HepG2 (cell line): ENCODE results near the gene CPNE1. TPM values are rescaled to one million over a fixed set of nuclear protein-coding genes. Genes with fewer than 3 reads are reported as not detected.

ENCODE experiments used
- BRD4 ChIP-seq: sonication (generic); formaldehyde crosslinking; IDR thresholded peaks from 2 replicates; pipeline ENCODE4 v1.4.0; 2020; ENCODE audit warnings: missing genetic modification reagents
- ELF4 ChIP-seq: sonication (generic); formaldehyde crosslinking; IDR thresholded peaks from 2 replicates; pipeline ENCODE4 v1.5.0; 2020; ENCODE audit warnings: missing genetic modification reagents, mild to moderate bottlenecking, moderate library complexity, borderline replicate concordance
- EZH2 ChIP-seq: conservative IDR thresholded peaks from 2 replicates; pipeline ENCODE4 v1.6.1; 2012; ENCODE audit warnings: mild to moderate bottlenecking, low read depth, low read length, moderate library complexity
- FLYWCH1 ChIP-seq: sonication (generic); formaldehyde crosslinking; IDR thresholded peaks from 2 replicates; pipeline ENCODE4 v1.8.1; 2023; ENCODE audit warnings: mild to moderate bottlenecking, missing genetic modification reagents
- FOXM1 ChIP-seq: sonication (generic); formaldehyde crosslinking; IDR thresholded peaks from 2 replicates; pipeline ENCODE4 v1.5.0; 2020; ENCODE audit warnings: missing genetic modification reagents
- GMEB1 ChIP-seq: sonication (generic); formaldehyde crosslinking; IDR thresholded peaks from 2 replicates; pipeline ENCODE4 v1.5.1; 2020; ENCODE audit warnings: missing genetic modification reagents, mild to moderate bottlenecking, borderline replicate concordance
- HBP1 ChIP-seq: IDR thresholded peaks from 2 replicates; pipeline ENCODE4 v1.6.1; 2016; ENCODE audit warnings: low read depth, control low read depth
- HNRNPK ChIP-seq: fragments of 200-400 bp; formaldehyde crosslinking; IDR thresholded peaks from 2 replicates; pipeline ENCODE4 v1.6.1; 2018; ENCODE audit warnings: low read length, low read depth, moderate library complexity, mild to moderate bottlenecking; ENCODE audit not compliant: poor library complexity, severe bottlenecking
- JUN ChIP-seq: sonication (generic); formaldehyde crosslinking; IDR thresholded peaks from 2 replicates; pipeline ENCODE4 v1.4.0; 2020; ENCODE audit warnings: mild to moderate bottlenecking, missing genetic modification reagents
- KAT2B ChIP-seq: fragments of 150-350 bp; IDR thresholded peaks from 2 replicates; pipeline ENCODE4 v1.6.1; 2014; ENCODE audit warnings: low read depth, low read length, borderline replicate concordance
- LRRFIP1 ChIP-seq: sonication (generic); formaldehyde crosslinking; conservative IDR thresholded peaks from 2 replicates; pipeline ENCODE4 v1.4.0; 2020; ENCODE audit warnings: missing genetic modification reagents
- MEIS1 ChIP-seq: sonication (generic); formaldehyde crosslinking; IDR thresholded peaks from 2 replicates; pipeline ENCODE4 v1.9.0; 2021; ENCODE audit warnings: mild to moderate bottlenecking, missing genetic modification reagents, moderate library complexity, borderline replicate concordance
- NFE2L2 ChIP-seq: fragments of 150-350 bp; IDR thresholded peaks from 2 replicates; pipeline ENCODE4 v1.6.1; 2014; ENCODE audit warnings: low read length
- PHB2 ChIP-seq: fragments of 450-650 bp; IDR thresholded peaks from 2 replicates; pipeline ENCODE4 v1.6.1; 2018; ENCODE audit not compliant: partially characterized antibody
- PRPF4 ChIP-seq: fragments of 200-400 bp; formaldehyde crosslinking; IDR thresholded peaks from 2 replicates; pipeline ENCODE4 v1.6.1; 2016; ENCODE audit warnings: low read length, low read depth; ENCODE audit not compliant: poor library complexity, severe bottlenecking
- RELA ChIP-seq: sonication (generic); formaldehyde crosslinking; IDR thresholded peaks from 2 replicates; pipeline ENCODE4 v1.4.0; 2020; ENCODE audit warnings: missing genetic modification reagents
- RFXAP ChIP-seq: sonication (generic); formaldehyde crosslinking; IDR thresholded peaks from 2 replicates; pipeline ENCODE4 v1.4.0; 2020; ENCODE audit warnings: missing genetic modification reagents, borderline replicate concordance
- SNAPC2 ChIP-seq: sonication (generic); formaldehyde crosslinking; IDR thresholded peaks from 2 replicates; pipeline ENCODE4 v1.8.1; 2022; ENCODE audit warnings: mild to moderate bottlenecking, missing genetic modification reagents
- SP4 ChIP-seq: sonication (generic); formaldehyde crosslinking; IDR thresholded peaks from 2 replicates; pipeline ENCODE4 v1.8.1; 2023; ENCODE audit warnings: mild to moderate bottlenecking, missing genetic modification reagents
- SP5 ChIP-seq: IDR thresholded peaks from 2 replicates; pipeline ENCODE4 v1.6.1; 2016; ENCODE audit warnings: low read depth, borderline replicate concordance
- YEATS4 ChIP-seq: sonication (generic); formaldehyde crosslinking; IDR thresholded peaks from 2 replicates; pipeline ENCODE4 v1.4.0; 2020; ENCODE audit warnings: missing genetic modification reagents, borderline replicate concordance
- ZBTB20 ChIP-seq: sonication (generic); formaldehyde crosslinking; IDR thresholded peaks from 2 replicates; pipeline ENCODE4 v1.8.1; 2023; ENCODE audit warnings: missing genetic modification reagents, low read depth, mild to moderate bottlenecking, borderline replicate concordance
- ZFAT ChIP-seq: sonication (generic); formaldehyde crosslinking; conservative IDR thresholded peaks from 2 replicates; pipeline ENCODE4 v1.8.1; 2023; ENCODE audit warnings: missing genetic modification reagents, inconsistent platforms
- ZNF33B ChIP-seq: sonication (generic); formaldehyde crosslinking; IDR thresholded peaks from 2 replicates; pipeline ENCODE4 v1.5.1; 2020; ENCODE audit warnings: mild to moderate bottlenecking, missing genetic modification reagents
- ZNF556 ChIP-seq: sonication (generic); formaldehyde crosslinking; IDR thresholded peaks from 2 replicates; pipeline ENCODE4 v1.4.0; 2020; ENCODE audit warnings: mild to moderate bottlenecking, missing genetic modification reagents, borderline replicate concordance
- polyA plus RNA-seq, 8 experiments: library from polyadenylated mRNA; depleted of rRNA in 3 of 8; stranded (reverse) in 7 of 8; unstranded in 1 of 8; fragments of >200 nt; fragmentation: Illumina TruSeq in 4 of 8; extraction: Trizol in 4 of 8; gene quantifications; 2 replicates each; pipeline versions ENCODE4 v1.2.1 to v1.2.3, GENCODE V29; 2011 to 2016; ENCODE audit warnings: low read depth in 4 of 8, missing spikeins in 1 of 8, mixed read lengths in 1 of 8; ENCODE audit not compliant: insufficient read depth in 1 of 8
- total RNA-seq, 5 experiments: library from RNA; depleted of rRNA; stranded (reverse); fragments of >200 nt; fragmentation: Illumina TruSeq; extraction: Trizol; gene quantifications; 2 replicates each; pipeline ENCODE4 v1.2.3, GENCODE V29; 2016; ENCODE audit warnings: low read depth in 1 of 5

CPNE1 gene
- total and polyA plus RNA-seq, 2 of the 13 experiments (the other 11 are each of a cell fraction or from before 2014, with no cell fraction given) = 408 to 431 TPM

GRCh38 chr20:35619196-35620095 is 45.3 kb downstream of the CPNE1 start (continued):
- peak; percentile 60; the same call in 1 of the 2 replicates for TF ChIP-seq GMEB1 (CRISPR knock-in tag)
- TF ChIP-seq KAT2B = 0 out of 2 replicates have a peak, but pooled peaks have one; percentile 20
- TF ChIP-seq EZH2 = no peak
- no peak for TF ChIP-seq FOXM1
- no peak for TF ChIP-seq NFE2L2
- no peak for TF ChIP-seq FLYWCH1 (CRISPR knock-in tag)
- TF ChIP-seq ELF4 (CRISPR knock-in tag) = no peak
- TF ChIP-seq SP5 (CRISPR knock-in tag) = peak; percentile 98
- TF ChIP-seq SNAPC2 (CRISPR knock-in tag) = peak; percentile 87
- no peak for TF ChIP-seq PHB2
- peak; percentile 68; the same call in 1 of the 2 replicates for TF ChIP-seq ZBTB20 (CRISPR knock-in tag)
- TF ChIP-seq HNRNPK = peak; percentile 42
- TF ChIP-seq RELA (CRISPR knock-in tag) = peak; percentile 96
- peak; percentile 64 for TF ChIP-seq LRRFIP1
- peak; percentile 95 for TF ChIP-seq SP4 (CRISPR knock-in tag)
- peak; percentile 94; the same call in 1 of the 2 replicates for TF ChIP-seq ZNF556 (CRISPR knock-in tag)
- TF ChIP-seq ZFAT (CRISPR knock-in tag) = no peak
- TF ChIP-seq HBP1 (CRISPR knock-in tag) = no peak; the same call in none of the 2 replicates
- TF ChIP-seq PRPF4 = no peak
- TF ChIP-seq YEATS4 = peak; percentile 96
- peak; percentile 95 for TF ChIP-seq BRD4 (CRISPR knock-in tag)
- peak; percentile 93 for TF ChIP-seq MEIS1 (CRISPR knock-in tag)
- peak; percentile 95; the same call in 1 of the 2 replicates for TF ChIP-seq ZNF33B (CRISPR knock-in tag)
- peak; percentile 91 for TF ChIP-seq RFXAP (CRISPR knock-in tag)
- TF ChIP-seq JUN (CRISPR knock-in tag) = peak; percentile 83
